K562 (cell line): ENCODE measurements around the gene MOCOS. TPM values are rescaled to one million over a fixed set of nuclear protein-coding genes. Genes with fewer than 3 reads are reported as not detected.

Source experiments
- ATAC-seq: fragments of 200-7000 bp; cut with Tn5 transposase; 3 replicates; pipeline ENCODE4 v1.9.1; 2020; ENCODE audit warnings: moderate library complexity
- BruUV-seq: library from RNA; stranded (reverse); fragments of 400-500 nt; replicated peaks from 2 replicates; lab custom pipeline; 2021; lab: Mats Ljungman, UMichigan
- CTCF ChIA-PET: fragments of 300-600 bp; formaldehyde crosslinking; extraction: SDS; loops from one replicate; lab custom pipeline; 2021; ENCODE audit warnings: low intra/inter-chr PET ratio; lab: Yijun Ruan, JAX
- POLR2A ChIA-PET: fragments of 300-600, 350-650 bp; sonication (Branson Sonifier 250); formaldehyde crosslinking; extraction: SDS; loops from one replicate; lab custom pipeline; 2021; ENCODE audit warnings: antibody characterized with exemption, inconsistent platforms; lab: Yijun Ruan, JAX
- DNase-seq, 4 experiments: peaks; one replicate each; pipeline versions ENCODE4 v3.0.0 to v3.0.0-alpha.2; 2011 to 2018; ENCODE audit warnings: low spot score in 3 of 4, mixed read lengths in 3 of 4; ENCODE audit errors: extremely low read depth in 1 of 4
- FAIRE-seq: peaks from 2 replicates; lab custom pipeline; 2011; peaks lifted over from hg19 to GRCh38; lab: Jason Lieb, UNC
- H2AFZ ChIP-seq: 2 replicates; pipeline ENCODE4 v1.6.0; 2011; ENCODE audit warnings: low read depth, low read length, control low read depth, inconsistent platforms
- H3K27ac ChIP-seq: fragments of 200-600 bp; 3 replicates; pipeline ENCODE4 v1.8.0; 2011; ENCODE audit warnings: low read depth, mild to moderate bottlenecking, control low read depth, inconsistent platforms, low read length, moderate library complexity, mixed read lengths; ENCODE audit errors: extremely low read depth
- H3K27me3 ChIP-seq, 2 experiments: fragments of 300-600 bp in 1 of 2; 2 replicates in 1 of 2; 3 replicates in 1 of 2; pipeline versions ENCODE4 v1.6.0 to v1.8.0; 2011; ENCODE audit warnings: inconsistent platforms in 2 of 2, low read length in 2 of 2, mild to moderate bottlenecking in 1 of 2, mixed read lengths in 1 of 2, moderate library complexity in 1 of 2; ENCODE audit not compliant: control insufficient read depth in 2 of 2, insufficient read depth in 2 of 2
- H3K36me3 ChIP-seq: fragments of 300-600 bp; 3 replicates; pipeline ENCODE4 v1.8.0; 2011; ENCODE audit warnings: mild to moderate bottlenecking, low read length, inconsistent platforms; ENCODE audit not compliant: control insufficient read depth, insufficient read depth
- H3K4me1 ChIP-seq, 2 experiments: fragments of 200-600 bp in 1 of 2; replicated peaks in 1 of 2; 2 replicates in 1 of 2; 3 replicates in 1 of 2; pipeline versions ENCODE4 v1.5.1 to v1.8.0; 2011; ENCODE audit warnings: inconsistent platforms in 2 of 2, low read length in 2 of 2, mild to moderate bottlenecking in 1 of 2, mixed read lengths in 1 of 2, moderate library complexity in 1 of 2; ENCODE audit not compliant: control insufficient read depth in 2 of 2, insufficient read depth in 2 of 2
- H3K4me2 ChIP-seq: 2 replicates; pipeline ENCODE4 v1.6.1; 2011; ENCODE audit warnings: low read length, control low read depth, inconsistent platforms, mixed read lengths; ENCODE audit not compliant: insufficient read depth
- H3K4me3 ChIP-seq: fragments of 200-600 bp; sonication (generic), shearing (Covaris generic); 2 replicates; pipeline ENCODE4 v1.5.1; 2016; ENCODE audit warnings: control low read depth, inconsistent platforms
- H3K79me2 ChIP-seq: fragments of 200-600 bp; 3 replicates; pipeline ENCODE4 v1.8.0; 2011; ENCODE audit warnings: low read length, inconsistent platforms; ENCODE audit not compliant: control insufficient read depth, insufficient read depth
- H3K9ac ChIP-seq, 2 experiments: 2 replicates each; pipeline versions ENCODE4 v1.6.0 to v1.6.1; 2011; ENCODE audit warnings: low read depth in 2 of 2, low read length in 2 of 2, control low read depth in 1 of 2, inconsistent platforms in 1 of 2, mild to moderate bottlenecking in 1 of 2, mixed read lengths in 1 of 2; ENCODE audit not compliant: insufficient read depth in 1 of 2
- H3K9me1 ChIP-seq: one replicate; pipeline ENCODE4 v1.6.0; 2011; ENCODE audit warnings: inconsistent platforms, mild to moderate bottlenecking, low read length, moderate library complexity; ENCODE audit not compliant: control insufficient read depth, insufficient read depth
- H3K9me3 ChIP-seq: replicated peaks from 2 replicates; pipeline ENCODE4 v1.5.1; 2011; ENCODE audit warnings: low read depth, low read length, inconsistent platforms; ENCODE audit not compliant: control insufficient read depth, insufficient read depth
- H4K20me1 ChIP-seq: replicated peaks from 2 replicates; pipeline ENCODE4 v1.6.1; 2011; ENCODE audit warnings: low read length, inconsistent platforms, mixed read lengths; ENCODE audit not compliant: control insufficient read depth, insufficient read depth
- KDM5B ChIP-seq: fragments of 200-600 bp; sonication (generic); IDR thresholded peaks from 2 replicates; pipeline ENCODE4 v1.6.1; 2012; ENCODE audit warnings: low read depth, mild to moderate bottlenecking, moderate library complexity, low read length, control low read depth, inconsistent platforms; ENCODE audit not compliant: insufficient replicate concordance
- PTBP1 ChIP-seq: fragments of 200-400 bp; formaldehyde crosslinking; IDR thresholded peaks from 2 replicates; pipeline ENCODE4 v1.6.1; 2017; ENCODE audit warnings: low read depth, low read length
- SETDB1 ChIP-seq: IDR thresholded peaks from one replicate; pipeline ENCODE4 v1.6.1; 2012; ENCODE audit warnings: low read length, control low read depth, inconsistent platforms
- SP2 ChIP-seq: IDR thresholded peaks from 2 replicates; pipeline ENCODE4 v1.6.1; 2011; ENCODE audit warnings: mild to moderate bottlenecking, low read depth, low read length, moderate library complexity; ENCODE audit not compliant: poor library complexity, severe bottlenecking; ENCODE audit errors: extremely low read depth
- STAG1 ChIP-seq: sonication (generic); formaldehyde crosslinking; IDR thresholded peaks from 2 replicates; pipeline ENCODE4 v1.5.0; 2020; ENCODE audit warnings: missing genetic modification reagents, borderline replicate concordance
- THAP12 ChIP-seq: fragments of 250-450 bp; sonication (Bioruptor Pico); IDR thresholded peaks from 2 replicates; pipeline ENCODE4 v1.9.0; 2021; ENCODE audit warnings: mild to moderate bottlenecking, inconsistent platforms
- U2AF1 ChIP-seq: fragments of 200-400 bp; formaldehyde crosslinking; optimal IDR thresholded peaks from 2 replicates; pipeline ENCODE3; 2017; ENCODE audit warnings: mild to moderate bottlenecking, low read depth, low read length, moderate library complexity
- ZNF785 ChIP-seq: fragments of 250-450 bp; sonication (Bioruptor Pico); IDR thresholded peaks from 2 replicates; pipeline ENCODE4 v1.4.0; 2020; ENCODE audit warnings: mild to moderate bottlenecking
- WGBS: fragments of 100-300 bp; shearing (Covaris generic); methylation state at CpG from one replicate; pipeline ENCODE4 v1.1.6; 2016; ENCODE audit warnings: low coverage, mixed read lengths; ENCODE audit not compliant: insufficient coverage; ENCODE audit errors: missing lambda C conversion rate; 5-methylcytosine and 5-hydroxymethylcytosine counted together
- in situ Hi-C: fragments of 300-500 bp; cut with MboI; formaldehyde crosslinking; loops from 4 replicates; pipeline ENCODE4 v1.15.0; 2018; ENCODE audit warnings: inconsistent platforms, mixed read lengths
- intact Hi-C: fragments of 100-400 bp; cut with micrococcal nuclease; formaldehyde crosslinking; loops from 2 replicates; pipeline ENCODE4 v1.14.2; 2022
- polyA plus RNA-seq, 8 experiments: library from polyadenylated mRNA; depleted of rRNA in 4 of 8; stranded (reverse) in 5 of 8; unstranded in 3 of 8; fragments of >200 nt; fragmentation: Nextera tagmentation in 2 of 8; fragmentation: Illumina TruSeq in 1 of 8; extraction: Ambion mirVana in 2 of 8; extraction: Trizol in 1 of 8; gene quantifications; 2 replicates each; pipeline versions ENCODE4 v1.2.1 to v1.2.3, GENCODE V29; 2011 to 2014; ENCODE audit warnings: inconsistent platforms in 1 of 8, missing spikeins in 1 of 8
- total RNA-seq, 7 experiments: library from RNA; depleted of rRNA in 6 of 7; stranded (reverse); fragments of >200 nt in 6 of 7; fragmentation: Illumina TruSeq in 2 of 7; extraction: Trizol in 2 of 7; gene quantifications; 2 replicates each; pipeline versions ENCODE4 v1.2.1 to v1.2.3, GENCODE V29; 2011 to 2021; ENCODE audit warnings: low replicate concordance in 1 of 7

MOCOS gene
- total and polyA plus RNA-seq, 9 of the 15 experiments (the other 6 are each of a cell fraction or from before 2014, with no cell fraction given): 4.5 to 12.4 (median 9.1) TPM

GRCh38 chr18:36269157-36269556 lies 81.9 kb downstream of the MOCOS start:
- CTCF ChIA-PET: no interaction called here
- H3K36me3 ChIP-seq: no peaks in the 10 kb centered on the region
- H3K4me3 ChIP-seq: no peak overlapping the region
- no peaks in the 10 kb centered on the region for H3K9me1 ChIP-seq
- in situ Hi-C loops: no loop called here
- DNase-seq (no peak), ATAC-seq (no peak), FAIRE-seq (no peak)
- no peaks in the 10 kb centered on the region for H3K79me2 ChIP-seq
- no TSS peak for BruUV-seq
- intact Hi-C loops: no loop called here
- no peak overlapping the region for H3K4me2 ChIP-seq
- TF ChIP-seq KDM5B (no peak), THAP12 (CRISPR knock-in tag) (no peak), U2AF1 (no peak), PTBP1 (no peak), SETDB1 (no peak), ZNF785 (CRISPR knock-in tag) (no peak), SP2 (no peak), STAG1 (CRISPR knock-in tag) (no peak)
- no peak overlapping the region for H3K9ac ChIP-seq
- no peaks in the 10 kb centered on the region for H4K20me1 ChIP-seq
- H3K4me1 ChIP-seq: peaks cover 3 to 9% of the 10 kb centered on the region in 2 experiments; a peak in 4 of 5 replicates
- no peaks in the 10 kb centered on the region for H3K27me3 ChIP-seq
- no peak overlapping the region for H2AFZ ChIP-seq
- POLR2A ChIA-PET: no interaction called here
- H3K9me3 ChIP-seq: no peaks in the 10 kb centered on the region
- no peak overlapping the region for H3K27ac ChIP-seq
- WGBS: 52% methylated on average over 4 of the region's 4 CpGs
